ENCODE results near the gene HAVCR2.
"Not testable (repeated sequence)": the region's sequence is repeated elsewhere in the genome, so short reads cannot be mapped to it uniquely, and the experiment has no call there.

Gene HAVCR2

DNA sequence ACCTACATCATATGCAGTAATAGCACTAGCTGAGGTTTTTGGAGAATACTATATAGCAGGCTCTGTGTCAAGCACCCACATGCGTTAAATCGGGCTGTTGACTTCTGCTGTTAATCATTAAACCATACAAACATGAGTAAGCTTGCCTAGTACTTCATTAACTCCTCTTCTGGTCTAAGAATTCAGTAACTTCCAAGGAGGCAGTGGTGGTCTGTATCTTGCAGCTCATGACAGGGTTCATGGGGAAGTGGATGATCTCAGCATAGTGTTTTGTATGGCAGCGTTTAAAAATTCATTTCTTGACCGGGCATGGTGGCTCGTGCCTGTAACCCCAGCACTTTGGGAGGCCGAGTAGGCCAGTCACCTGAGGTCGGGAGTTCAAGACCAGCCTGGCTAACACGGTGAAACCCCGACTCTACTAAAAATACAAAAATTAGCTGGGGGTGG is 49.7 kb downstream of the HAVCR2 start, which contains the start of gene HAVCR1:
TSS of gene HAVCR1 (minus strand) at position 24 of the 447 bp plus-strand sequence. CDS start 1,173 bp downstream, outside the sequence.
- H3K27me3 ChIP-seq (ENCODE audit: control insufficient read depth in 1 of 2, insufficient read depth in 2 of 2, low read length in 2 of 2), result no peaks in the 10 kb centered on the region
- no peak within 1 kb of the TSS for H3K27ac ChIP-seq (ENCODE audit: low read depth, low read length)
- H3K9ac ChIP-seq (ENCODE audit: low read length), result no peak within 1 kb of the TSS
- H3K9me3 ChIP-seq (ENCODE audit: low read length), result no peaks in the 10 kb centered on the region
- H3K4me1 ChIP-seq (ENCODE audit: insufficient read depth, low read length), result no peaks in the 10 kb centered on the region
- H3K36me3 ChIP-seq (ENCODE audit: insufficient read depth, low read length), result no peaks in the 10 kb centered on the region
- no peak within 1 kb of the TSS for H3K4me3 ChIP-seq (ENCODE audit: low read depth in 1 of 2, low read length in 2 of 2)

DNA sequence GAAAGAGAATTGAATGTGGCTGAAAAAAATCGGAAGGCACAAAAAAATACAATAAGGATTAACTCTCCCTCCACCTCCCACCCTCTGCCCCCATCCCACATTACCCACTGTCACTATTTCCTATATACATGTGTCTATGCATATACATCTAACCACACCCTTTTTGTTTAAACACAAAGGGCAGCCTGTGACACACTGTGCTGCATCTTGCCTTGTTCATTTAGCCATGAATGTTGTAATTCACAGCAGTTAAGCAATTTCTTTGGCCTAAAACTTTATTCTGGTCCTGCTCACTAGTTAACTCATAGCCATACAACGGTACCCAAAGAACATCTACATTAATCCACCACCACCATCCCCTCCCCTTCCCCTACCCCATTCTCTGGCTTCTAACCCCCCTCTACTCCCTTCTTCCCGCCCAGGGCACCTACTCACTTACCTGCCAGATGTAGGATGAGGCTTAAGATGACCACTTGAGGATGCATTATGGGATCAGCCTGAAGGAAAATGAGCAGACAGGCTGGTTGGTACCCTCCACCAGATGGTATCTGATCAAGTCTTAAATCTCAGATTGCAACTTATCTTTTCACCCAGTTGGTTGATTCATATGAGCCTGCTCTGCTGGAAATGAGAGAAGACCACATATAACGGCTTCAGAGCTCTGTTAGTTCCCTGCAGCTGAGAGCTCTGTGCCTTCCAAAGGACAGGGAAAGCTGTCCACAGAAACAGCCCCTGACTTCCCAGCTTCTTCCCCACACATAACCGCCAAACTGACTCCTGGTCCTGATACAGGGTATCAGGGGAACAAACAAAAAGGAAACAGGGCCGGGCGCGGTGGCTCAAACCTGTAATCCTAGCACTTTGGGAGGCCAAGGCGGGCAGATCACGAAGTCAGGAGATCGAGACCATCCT is 51.1 kb downstream of the HAVCR2 start:
- H3K4me1 ChIP-seq (ENCODE audit: insufficient read depth, low read length), result no peaks in the 10 kb centered on the region

DNA sequence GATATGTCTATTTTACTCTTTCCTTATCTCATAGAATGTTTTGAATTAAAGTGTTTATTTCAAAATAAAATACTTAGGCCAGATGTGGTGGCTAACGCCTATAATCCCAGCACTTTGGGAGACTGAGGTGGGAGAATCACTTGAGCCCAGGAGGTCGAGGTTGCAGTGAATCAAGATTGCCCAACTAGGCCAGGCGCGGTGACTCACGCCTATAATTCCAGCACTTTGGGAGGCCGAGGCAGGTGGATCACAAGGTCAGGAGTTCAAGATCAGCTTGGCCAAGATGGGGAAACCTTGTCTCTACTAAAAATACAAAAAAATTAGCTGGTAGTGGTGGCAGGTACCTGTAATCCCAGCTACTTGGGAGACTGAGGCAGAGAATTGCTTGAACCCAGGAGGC is 52.0 kb downstream of the HAVCR2 start:
- H3K4me3 ChIP-seq (ENCODE audit: low read depth in 1 of 2, low read length in 2 of 2); H3K9me3 ChIP-seq (ENCODE audit: low read length); H3K27ac ChIP-seq (ENCODE audit: low read depth, low read length); H3K27me3 ChIP-seq (ENCODE audit: control insufficient read depth in 1 of 2, insufficient read depth in 2 of 2, low read length in 2 of 2); H3K9ac ChIP-seq (ENCODE audit: low read length); H3K36me3 ChIP-seq (ENCODE audit: insufficient read depth, low read length); H3K4me1 ChIP-seq (ENCODE audit: insufficient read depth, low read length): not testable (repeated sequence)

More for the DNA sequence above, 51.1 kb downstream of the HAVCR2 start:
- Histone ChIP-seq H3K27ac (ENCODE audit: low read depth, low read length) (no peak overlapping the region), H3K9ac (ENCODE audit: low read length) (no peak overlapping the region), H3K4me3 (ENCODE audit: low read depth in 1 of 2, low read length in 2 of 2) (no peak overlapping the region), H3K9me3 (ENCODE audit: low read length) (no peaks in the 10 kb centered on the region), H3K27me3 (ENCODE audit: control insufficient read depth in 1 of 2, insufficient read depth in 2 of 2, low read length in 2 of 2) (no peaks in the 10 kb centered on the region), H3K36me3 (ENCODE audit: insufficient read depth, low read length) (no peaks in the 10 kb centered on the region)

DNA sequence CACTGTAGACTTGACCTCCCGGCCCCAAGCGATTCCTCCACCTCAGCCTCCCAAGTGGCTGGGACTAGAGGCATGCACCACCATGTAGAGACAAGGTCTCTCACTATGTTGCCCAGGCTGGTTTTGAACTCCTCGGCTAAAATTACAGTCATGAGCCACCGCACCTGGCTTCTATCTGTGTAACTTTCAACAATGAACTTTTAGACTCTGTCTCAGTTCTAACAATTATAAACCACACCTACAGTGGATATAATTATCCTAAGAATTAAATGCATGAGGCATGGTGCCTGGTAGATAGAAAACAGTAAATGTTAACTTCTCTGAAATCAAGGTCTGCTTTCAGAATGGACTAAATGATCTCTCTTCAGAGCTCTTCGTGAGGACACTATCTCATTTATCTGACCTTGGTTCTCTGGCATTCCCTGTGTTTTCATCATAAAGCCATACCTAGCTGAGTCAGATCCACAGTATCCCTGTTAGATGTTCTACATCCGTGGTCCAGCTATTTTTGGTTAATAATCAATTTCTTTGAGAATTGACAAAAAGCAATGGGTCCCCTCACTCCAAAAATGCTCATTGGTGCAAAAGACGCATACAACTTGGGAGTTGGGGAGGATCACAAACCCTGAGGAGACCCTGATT is 57.1 kb downstream of the HAVCR2 start:
- Histone ChIP-seq H3K36me3 (ENCODE audit: insufficient read depth, low read length) (no peaks in the 10 kb centered on the region), H3K27me3 (ENCODE audit: control insufficient read depth in 1 of 2, insufficient read depth in 2 of 2, low read length in 2 of 2) (no peaks in the 10 kb centered on the region), H3K27ac (ENCODE audit: low read depth, low read length) (no peak overlapping the region), H3K9me3 (ENCODE audit: low read length) (no peaks in the 10 kb centered on the region), H3K4me3 (ENCODE audit: low read depth in 1 of 2, low read length in 2 of 2) (no peak overlapping the region), H3K4me1 (ENCODE audit: insufficient read depth, low read length) (no peaks in the 10 kb centered on the region), H3K9ac (ENCODE audit: low read length) (no peak overlapping the region)

DNA sequence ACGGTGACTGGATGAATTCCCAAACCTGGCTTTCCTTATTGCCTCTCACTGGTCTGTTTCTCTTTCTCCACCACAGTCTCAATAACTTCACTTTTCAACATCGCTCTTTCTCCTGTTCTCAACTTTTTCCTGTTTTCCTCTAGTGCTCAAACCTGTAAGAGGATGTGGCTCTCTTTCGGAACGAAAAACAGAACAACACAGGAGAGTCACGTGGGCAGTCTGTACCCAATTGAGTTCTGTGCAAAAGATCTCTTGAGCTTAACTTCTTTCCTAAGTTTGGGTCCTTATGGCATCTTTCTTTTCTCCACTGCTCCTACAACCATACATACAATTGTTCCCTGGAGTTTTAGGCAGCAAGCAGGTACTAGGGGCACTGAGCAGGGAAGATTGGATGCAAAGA is 58.8 kb downstream of the HAVCR2 start:
- Histone ChIP-seq H3K27me3 (ENCODE audit: control insufficient read depth in 1 of 2, insufficient read depth in 2 of 2, low read length in 2 of 2) (no peaks in the 10 kb centered on the region), H3K9me3 (ENCODE audit: low read length) (no peaks in the 10 kb centered on the region), H3K9ac (ENCODE audit: low read length) (no peak overlapping the region), H3K36me3 (ENCODE audit: insufficient read depth, low read length) (no peaks in the 10 kb centered on the region), H3K4me1 (ENCODE audit: insufficient read depth, low read length) (no peaks in the 10 kb centered on the region), H3K4me3 (ENCODE audit: low read depth in 1 of 2, low read length in 2 of 2) (no peak overlapping the region), H3K27ac (ENCODE audit: low read depth, low read length) (no peak overlapping the region)

GRCh38 chr5:157049605-157050004 is 59.2 kb downstream of the HAVCR2 start:
- no peaks in the 10 kb centered on the region for H3K36me3 ChIP-seq (ENCODE audit: insufficient read depth, low read length)
- no peaks in the 10 kb centered on the region for H3K4me1 ChIP-seq (ENCODE audit: insufficient read depth, low read length)
- no peak overlapping the region for H3K4me3 ChIP-seq (ENCODE audit: low read depth in 1 of 2, low read length in 2 of 2)
- no peak overlapping the region for H3K27ac ChIP-seq (ENCODE audit: low read depth, low read length)
- no peaks in the 10 kb centered on the region for H3K9me3 ChIP-seq (ENCODE audit: low read length)
- H3K27me3 ChIP-seq (ENCODE audit: control insufficient read depth in 1 of 2, insufficient read depth in 2 of 2, low read length in 2 of 2), result no peaks in the 10 kb centered on the region
- no peak overlapping the region for H3K9ac ChIP-seq (ENCODE audit: low read length)

DNA sequence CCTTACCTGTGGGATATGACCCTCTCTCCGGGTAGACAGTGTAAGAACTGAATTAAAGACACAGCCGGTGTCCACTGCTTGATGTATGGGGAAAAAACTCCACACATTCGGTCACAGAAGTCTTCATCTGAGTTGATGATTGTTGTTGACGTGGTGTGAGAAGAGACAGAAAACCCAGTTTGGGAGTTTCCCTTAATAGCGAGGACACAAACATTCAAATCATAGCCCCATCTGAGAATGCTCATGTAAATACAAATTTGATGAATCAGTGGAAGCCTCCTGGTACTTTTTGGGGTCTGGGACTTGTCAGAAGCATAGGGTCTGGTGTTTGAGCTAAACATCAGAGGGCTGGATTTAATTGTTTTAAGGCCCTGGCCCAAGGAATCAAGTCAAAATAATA is 60.9 kb downstream of the HAVCR2 start:
- no peak overlapping the region for H3K4me3 ChIP-seq (ENCODE audit: low read depth in 1 of 2, low read length in 2 of 2)
- H3K27me3 ChIP-seq (ENCODE audit: control insufficient read depth in 1 of 2, insufficient read depth in 2 of 2, low read length in 2 of 2), result no peaks in the 10 kb centered on the region
- no peaks in the 10 kb centered on the region for H3K9me3 ChIP-seq (ENCODE audit: low read length)
- no peak overlapping the region for H3K9ac ChIP-seq (ENCODE audit: low read length)
- no peaks in the 10 kb centered on the region for H3K4me1 ChIP-seq (ENCODE audit: insufficient read depth, low read length)
- no peak overlapping the region for H3K27ac ChIP-seq (ENCODE audit: low read depth, low read length)
- no peaks in the 10 kb centered on the region for H3K36me3 ChIP-seq (ENCODE audit: insufficient read depth, low read length)

DNA sequence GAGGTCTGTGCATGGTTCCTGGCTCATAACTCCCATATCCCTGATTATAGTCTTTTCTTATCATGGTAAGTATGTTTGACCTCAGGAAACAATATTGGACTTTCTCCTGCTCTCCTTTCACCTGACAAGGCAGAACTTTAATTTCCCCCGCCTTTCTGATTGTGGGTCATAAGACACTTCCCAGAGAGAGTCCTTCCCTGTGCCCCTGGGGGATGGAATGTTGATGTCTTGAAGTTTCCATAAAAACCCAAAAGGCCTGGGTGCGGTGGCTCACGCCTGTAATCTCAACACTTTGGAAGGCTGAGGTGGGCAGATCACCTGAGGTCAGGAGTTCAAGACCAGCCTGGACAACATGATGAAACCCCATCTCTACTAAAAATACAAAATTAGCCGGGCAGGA is 61.8 kb downstream of the HAVCR2 start:
- not testable (repeated sequence) for H3K9me3 ChIP-seq (ENCODE audit: low read length); H3K36me3 ChIP-seq (ENCODE audit: insufficient read depth, low read length); H3K9ac ChIP-seq (ENCODE audit: low read length); H3K4me1 ChIP-seq (ENCODE audit: insufficient read depth, low read length); H3K27ac ChIP-seq (ENCODE audit: low read depth, low read length); H3K27me3 ChIP-seq (ENCODE audit: control insufficient read depth in 1 of 2, insufficient read depth in 2 of 2, low read length in 2 of 2); H3K4me3 ChIP-seq (ENCODE audit: low read depth in 1 of 2, low read length in 2 of 2)

DNA sequence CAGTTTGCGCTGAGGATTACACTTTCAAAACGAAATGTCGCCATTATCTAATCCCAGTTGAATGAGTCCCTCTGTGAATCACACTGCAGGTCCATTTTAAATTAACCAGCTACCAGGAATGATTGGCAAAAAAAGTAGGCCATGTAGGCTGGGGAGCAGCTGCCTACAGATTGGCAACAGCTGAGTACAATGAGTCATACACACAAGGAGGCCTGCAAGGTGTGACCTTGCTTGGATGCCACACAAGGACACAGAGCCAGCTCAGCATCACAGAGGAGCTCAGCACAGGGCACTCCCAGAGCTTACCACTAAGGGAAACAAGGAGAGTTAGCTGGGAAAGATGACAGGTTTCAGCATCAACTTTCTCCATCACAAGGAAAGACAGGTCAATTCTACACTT is 62.8 kb downstream of the HAVCR2 start:
- no peaks in the 10 kb centered on the region for H3K36me3 ChIP-seq (ENCODE audit: insufficient read depth, low read length)
- no peak overlapping the region for H3K4me3 ChIP-seq (ENCODE audit: low read depth in 1 of 2, low read length in 2 of 2)
- H3K9me3 ChIP-seq (ENCODE audit: low read length), result no peaks in the 10 kb centered on the region
- H3K9ac ChIP-seq (ENCODE audit: low read length), result no peak overlapping the region
- no peaks in the 10 kb centered on the region for H3K27me3 ChIP-seq (ENCODE audit: control insufficient read depth in 1 of 2, insufficient read depth in 2 of 2, low read length in 2 of 2)
- no peaks in the 10 kb centered on the region for H3K4me1 ChIP-seq (ENCODE audit: insufficient read depth, low read length)
- H3K27ac ChIP-seq (ENCODE audit: low read depth, low read length), result no peak overlapping the region

DNA sequence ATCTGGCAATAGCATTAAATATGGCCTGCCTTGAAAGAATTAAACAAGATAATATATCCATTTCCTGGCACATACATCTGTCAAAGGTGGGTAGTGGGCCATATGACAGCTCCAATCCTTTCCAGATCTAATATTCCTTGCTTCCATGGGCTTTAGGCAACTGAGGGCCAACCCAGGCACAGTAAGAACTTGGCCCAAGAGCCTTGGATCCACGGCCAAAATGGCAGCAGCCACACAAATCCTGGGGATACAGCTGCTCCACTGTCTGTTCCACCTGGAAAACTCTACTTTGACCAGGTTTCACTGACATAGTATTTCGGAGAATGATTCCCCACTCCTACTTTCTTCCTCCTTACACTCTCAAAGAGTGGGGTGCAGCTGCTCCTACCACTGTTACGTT is 63.2 kb downstream of the HAVCR2 start:
- no peak overlapping the region for H3K4me3 ChIP-seq (ENCODE audit: low read depth in 1 of 2, low read length in 2 of 2)
- H3K4me1 ChIP-seq (ENCODE audit: insufficient read depth, low read length), result no peaks in the 10 kb centered on the region
- no peaks in the 10 kb centered on the region for H3K36me3 ChIP-seq (ENCODE audit: insufficient read depth, low read length)
- no peaks in the 10 kb centered on the region for H3K9me3 ChIP-seq (ENCODE audit: low read length)
- no peak overlapping the region for H3K27ac ChIP-seq (ENCODE audit: low read depth, low read length)
- no peaks in the 10 kb centered on the region for H3K27me3 ChIP-seq (ENCODE audit: control insufficient read depth in 1 of 2, insufficient read depth in 2 of 2, low read length in 2 of 2)
- no peak overlapping the region for H3K9ac ChIP-seq (ENCODE audit: low read length)

GRCh38 chr5:157038568-157039187 is 70.2 kb downstream of the HAVCR2 start:
- Histone ChIP-seq H3K4me3 (ENCODE audit: low read depth in 1 of 2, low read length in 2 of 2) (no peak overlapping the region), H3K27me3 (ENCODE audit: control insufficient read depth in 1 of 2, insufficient read depth in 2 of 2, low read length in 2 of 2) (no peaks in the 10 kb centered on the region), H3K27ac (ENCODE audit: low read depth, low read length) (no peak overlapping the region), H3K9ac (ENCODE audit: low read length) (no peak overlapping the region), H3K4me1 (ENCODE audit: insufficient read depth, low read length) (no peaks in the 10 kb centered on the region), H3K36me3 (ENCODE audit: insufficient read depth, low read length) (no peaks in the 10 kb centered on the region), H3K9me3 (ENCODE audit: low read length) (no peaks in the 10 kb centered on the region)
